GM15510 (cell line): Measurements from ENCODE around the gene CHN1.

Source experiments
- POLR2A ChIP-seq: IDR thresholded peaks from 3 replicates; pipeline ENCODE4 v1.6.1; 2011; ENCODE audit warnings: borderline replicate concordance; ENCODE audit not compliant: insufficient read length; ENCODE audit errors: extremely low read depth

The CHN1 gene

DNA sequence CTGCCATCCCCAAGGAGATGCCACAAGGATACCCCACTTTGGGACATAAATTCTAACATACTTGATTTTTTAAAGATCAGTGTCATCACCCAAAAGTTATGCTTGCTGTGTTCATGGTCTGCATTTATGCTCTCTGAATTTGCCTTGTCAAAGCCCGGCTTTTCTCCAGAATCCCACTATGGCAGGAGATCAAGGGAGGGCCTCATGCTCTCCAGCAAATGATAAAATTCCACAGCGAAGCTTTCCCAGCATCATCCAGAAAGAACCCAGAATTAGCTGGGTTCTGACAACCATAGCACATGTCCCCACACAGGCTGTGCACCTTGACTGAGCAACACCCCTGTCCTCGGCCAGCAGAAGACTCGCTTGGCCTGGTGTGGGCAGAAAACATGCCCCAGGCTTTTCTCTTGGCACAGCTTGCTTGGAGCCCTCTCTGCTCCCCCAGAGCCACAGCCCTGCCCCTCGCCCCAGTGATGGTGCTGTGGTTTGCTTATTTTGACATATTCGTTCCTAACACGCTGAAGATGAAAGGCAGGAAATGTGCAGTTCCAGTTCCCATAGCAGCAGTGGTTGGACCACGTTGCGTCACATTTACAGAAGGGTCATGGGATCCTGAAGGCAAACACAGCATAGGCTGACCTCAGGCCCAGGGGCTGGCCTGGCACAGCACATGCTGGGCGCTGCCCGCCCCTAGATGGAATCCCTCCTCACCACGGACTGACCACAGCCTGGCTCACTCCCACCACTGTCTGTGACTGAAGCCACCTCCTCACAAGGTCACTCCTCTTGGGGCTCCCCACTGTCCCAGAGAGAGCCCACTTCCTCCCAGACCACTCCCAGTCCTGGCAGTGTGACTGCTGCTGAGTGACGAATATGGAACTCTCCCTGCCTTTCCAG is 226.8 kb downstream of the CHN1 start:
- TF ChIP-seq POLR2A, result no peak

DNA sequence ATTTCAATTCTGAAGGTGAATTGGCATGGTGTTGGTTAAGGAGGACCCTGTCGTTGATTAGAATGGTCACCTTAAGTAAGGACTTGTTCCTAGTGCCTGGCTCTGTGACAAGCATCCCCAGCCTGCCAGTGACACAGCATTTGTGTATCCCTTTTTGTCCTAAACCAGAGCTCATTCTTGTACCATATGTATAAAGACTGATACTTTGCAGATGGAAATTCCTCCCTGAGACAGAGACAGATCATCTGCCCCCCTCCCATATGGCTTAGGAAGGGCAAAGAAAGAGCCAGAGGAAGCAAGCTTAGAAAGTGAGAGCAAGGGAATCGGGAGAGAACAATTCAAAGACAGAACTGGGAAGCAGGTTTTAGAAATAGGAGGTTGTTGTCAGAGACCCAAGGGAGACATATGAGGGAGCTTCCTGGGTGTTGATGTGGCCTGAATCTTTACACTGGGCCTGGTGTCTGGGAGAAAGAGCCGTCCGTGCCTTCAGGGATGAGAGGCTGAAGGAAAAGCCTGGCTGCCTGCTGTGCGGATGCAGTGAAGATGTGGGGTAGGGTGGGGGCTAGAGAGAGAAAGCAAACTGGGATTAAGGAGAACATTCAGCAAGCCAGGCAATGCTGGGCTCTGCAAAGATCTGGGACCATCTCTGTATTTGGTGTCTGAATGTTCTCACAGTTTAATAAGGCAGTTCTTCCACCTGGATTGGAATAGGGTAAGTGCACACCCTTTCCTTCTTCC is 227.7 kb downstream of the CHN1 start:
- no peak for TF ChIP-seq POLR2A

DNA sequence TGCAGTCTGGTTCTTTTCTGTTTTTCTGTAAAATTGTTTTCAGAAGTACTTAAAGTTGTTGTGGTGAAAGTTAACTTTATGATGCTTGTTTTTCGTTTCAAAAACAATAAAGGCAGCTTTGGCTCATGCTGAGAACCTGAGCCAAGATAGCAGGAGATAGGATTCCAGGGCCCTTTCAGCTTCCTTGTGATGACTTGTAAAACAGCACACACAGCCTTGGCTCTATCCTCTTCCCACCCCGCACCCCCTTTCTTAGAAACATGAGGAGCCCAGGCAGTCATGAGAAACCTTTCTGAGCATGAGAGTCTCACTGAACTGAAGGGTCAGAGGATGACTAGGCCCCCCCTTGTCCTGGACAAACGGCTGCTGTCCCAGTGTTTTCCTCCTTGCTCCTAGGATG is 228.5 kb downstream of the CHN1 start:
- no peak for TF ChIP-seq POLR2A

DNA sequence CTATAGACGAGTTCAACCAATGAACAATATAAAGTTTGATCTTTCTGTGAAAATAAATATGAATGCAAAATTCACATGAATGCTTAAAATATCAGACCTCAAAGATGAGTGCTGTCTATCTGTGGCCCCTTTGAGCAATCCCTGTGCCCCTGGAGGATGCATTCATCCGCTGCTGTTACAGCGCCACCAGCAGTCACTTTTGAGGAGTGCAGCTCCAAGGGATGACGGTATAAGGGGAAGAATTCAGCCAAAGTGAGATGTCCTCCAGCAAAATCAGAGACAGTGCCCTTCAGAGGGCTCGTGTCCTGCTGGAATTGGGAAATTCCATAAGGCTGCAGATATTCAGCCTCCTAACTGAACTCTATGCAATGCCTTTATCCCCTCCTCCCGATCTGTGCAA is 229.0 kb downstream of the CHN1 start:
- no peak for TF ChIP-seq POLR2A

DNA sequence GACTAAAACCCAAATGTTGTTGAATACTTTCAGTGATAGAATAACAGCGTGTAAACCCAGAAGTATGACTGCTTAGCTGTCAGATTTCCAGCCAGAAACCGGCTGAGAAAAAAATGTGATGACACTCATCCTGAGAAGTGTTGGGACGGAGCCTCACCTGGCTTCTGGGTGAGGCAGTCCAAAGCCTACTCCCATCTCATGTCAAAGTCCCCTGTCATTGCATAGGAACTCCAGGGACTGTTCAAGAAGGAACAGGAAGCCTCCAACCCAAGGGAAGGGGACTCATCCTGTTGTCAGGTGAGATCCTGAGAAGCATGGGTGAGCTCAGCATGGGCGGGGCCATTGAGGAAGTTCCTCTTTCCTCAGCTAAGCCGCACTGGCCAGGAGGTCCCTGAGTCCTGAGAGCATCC is 229.6 kb downstream of the CHN1 start:
- TF ChIP-seq POLR2A, result no peak

DNA sequence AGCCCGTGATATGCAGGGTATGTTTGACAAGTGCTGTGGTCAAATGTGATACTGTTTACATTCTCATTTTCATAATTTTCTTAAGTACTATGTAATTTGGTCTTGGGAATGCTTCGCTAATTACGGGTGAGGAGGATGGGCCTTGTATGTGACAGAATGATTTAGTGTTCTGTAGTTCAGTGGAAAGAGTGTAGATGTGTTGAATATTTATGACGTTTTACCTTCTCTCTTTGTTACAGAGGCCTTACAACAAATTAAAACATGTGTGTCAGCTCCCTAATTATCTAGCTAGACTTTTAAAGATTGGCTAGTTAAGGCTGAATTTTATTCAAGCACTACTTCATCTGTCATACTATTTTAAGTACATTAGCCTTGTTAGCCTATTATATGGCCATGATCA is 230.3 kb downstream of the CHN1 start:
- no peak for TF ChIP-seq POLR2A

DNA sequence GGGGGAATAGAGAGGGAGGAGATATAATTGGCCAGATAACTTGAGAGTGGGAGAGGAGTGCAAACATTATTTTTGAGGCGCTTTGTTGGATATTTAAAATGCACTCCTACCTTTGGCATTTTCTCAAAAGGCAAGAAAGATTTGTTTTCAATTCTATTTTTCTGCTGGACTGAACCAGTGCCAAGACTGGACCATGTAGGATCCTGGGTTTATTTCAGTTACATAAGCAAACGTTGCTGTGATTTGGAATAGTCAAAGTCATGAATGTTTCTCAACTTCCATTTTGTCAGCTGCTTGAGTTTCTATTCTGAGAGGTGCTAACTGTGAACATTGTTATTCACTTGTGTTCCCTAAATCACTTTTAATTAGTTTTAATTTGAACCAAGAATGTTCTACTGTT is 232.0 kb downstream of the CHN1 start:
- TF ChIP-seq POLR2A, result no peak

DNA sequence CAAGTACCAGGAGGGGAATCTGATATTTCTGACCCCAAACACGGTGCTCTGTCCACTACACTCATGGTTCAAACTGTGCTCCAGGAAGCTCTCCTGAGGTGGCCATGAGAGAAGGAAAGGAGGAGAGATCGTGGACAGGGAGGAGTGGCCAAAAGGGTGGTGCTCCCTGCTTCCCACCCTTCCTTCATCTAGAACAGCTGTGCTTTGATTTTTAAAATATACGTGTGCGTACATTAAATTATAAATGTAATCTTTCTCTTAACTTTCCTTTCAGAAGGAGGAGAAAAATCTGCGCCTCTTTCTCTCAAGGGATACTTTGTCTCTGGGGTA is 232.7 kb downstream of the CHN1 start:
- no peak for TF ChIP-seq POLR2A

DNA sequence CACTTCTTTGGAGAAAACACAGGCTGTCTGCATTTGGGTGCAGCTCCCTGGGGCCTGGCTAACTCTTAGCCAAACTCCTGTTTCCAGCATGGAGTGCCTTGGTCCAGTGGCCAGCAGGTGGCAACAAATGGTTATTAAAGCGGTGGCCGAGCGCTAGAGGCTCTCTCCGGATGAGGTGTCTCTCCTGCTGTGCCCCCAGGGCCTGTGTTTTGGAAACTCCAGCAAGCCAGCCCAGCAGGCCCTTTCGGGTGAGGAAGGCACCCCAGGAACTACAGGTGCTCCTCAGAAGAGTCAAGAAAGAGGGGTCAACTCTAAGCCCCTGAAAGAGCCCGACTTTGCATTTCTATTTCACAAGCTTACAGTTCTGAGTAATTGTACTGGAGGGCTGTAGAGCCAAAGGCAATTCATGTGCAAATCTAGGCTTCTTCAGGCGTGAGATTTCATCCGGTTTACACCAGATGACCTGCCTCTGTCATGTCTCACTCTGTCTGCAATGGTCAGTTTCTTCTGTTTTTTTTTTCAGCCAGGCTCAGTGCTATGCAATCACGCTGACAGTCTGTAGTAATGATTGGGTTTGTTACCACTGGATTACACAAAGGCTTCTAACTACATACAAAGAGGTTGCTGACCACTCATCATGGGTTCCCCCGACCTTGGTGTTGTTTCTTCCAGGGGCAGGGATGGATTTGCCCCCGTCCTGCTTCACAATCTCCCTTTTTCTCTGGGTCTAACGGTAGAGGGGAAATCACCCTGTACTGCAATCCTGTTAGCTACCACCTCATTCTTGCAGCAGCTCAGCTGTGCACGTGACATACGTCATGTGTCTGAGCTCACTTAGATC is 233.3 kb downstream of the CHN1 start:
- TF ChIP-seq POLR2A, result no peak

DNA sequence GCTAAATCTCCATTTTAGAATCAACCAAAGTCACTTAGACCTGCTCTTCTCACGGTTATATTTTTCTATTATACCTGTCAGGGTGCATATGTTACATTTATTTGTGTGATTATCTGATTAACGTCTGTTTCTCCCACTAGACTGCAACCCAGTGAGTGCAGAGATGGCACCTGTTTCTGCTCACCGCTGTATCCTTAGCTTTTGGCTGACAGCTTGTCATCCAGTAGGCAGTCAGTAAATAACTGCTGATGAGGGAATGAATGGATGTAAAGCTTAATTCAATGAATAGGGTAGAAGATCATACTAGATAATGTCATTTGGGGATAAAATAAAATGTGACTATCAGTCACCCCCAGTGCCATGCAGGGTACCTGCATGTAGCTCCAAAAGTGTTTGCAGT is 234.0 kb downstream of the CHN1 start:
- no peak for TF ChIP-seq POLR2A

DNA sequence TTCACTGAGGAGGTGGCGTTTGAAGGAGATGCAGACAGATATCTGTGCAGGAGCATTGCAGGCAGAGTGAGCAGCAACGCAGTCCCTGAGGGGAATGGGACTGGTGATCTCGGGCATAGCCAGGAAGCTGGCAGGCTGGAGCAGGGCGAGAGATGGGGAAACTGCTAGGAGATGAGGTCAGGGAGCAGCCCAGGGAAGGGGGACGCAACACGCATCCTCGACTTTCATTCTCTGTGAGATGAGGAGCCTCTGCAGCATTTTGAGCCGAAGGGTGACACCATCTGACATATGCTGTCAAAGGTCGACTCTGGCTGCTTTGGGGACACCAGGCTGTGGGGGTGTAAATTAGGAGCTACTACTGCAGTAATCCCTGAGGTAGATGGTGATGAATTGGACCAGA is 236.6 kb downstream of the CHN1 start:
- no peak for TF ChIP-seq POLR2A

DNA sequence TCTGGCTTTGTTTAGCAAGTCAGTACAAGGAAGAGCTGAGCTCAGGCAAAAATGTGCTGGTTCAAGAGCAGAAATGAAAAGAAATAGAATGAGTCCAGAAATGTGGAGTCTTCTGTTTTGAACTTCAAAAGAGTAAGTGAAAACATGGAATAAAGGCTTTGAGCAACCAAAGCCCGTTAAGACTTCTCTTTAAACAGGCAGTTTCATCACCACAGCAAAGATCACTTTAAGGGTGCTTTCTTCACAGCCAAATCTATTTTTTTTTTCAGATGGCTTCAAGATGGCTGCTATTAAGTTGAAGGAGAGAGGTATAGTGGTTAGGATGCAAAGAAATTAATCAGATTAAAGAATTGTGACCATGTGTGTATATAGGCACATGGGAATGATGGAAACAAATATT is 238.9 kb downstream of the CHN1 start:
- TF ChIP-seq POLR2A, result no peak

DNA sequence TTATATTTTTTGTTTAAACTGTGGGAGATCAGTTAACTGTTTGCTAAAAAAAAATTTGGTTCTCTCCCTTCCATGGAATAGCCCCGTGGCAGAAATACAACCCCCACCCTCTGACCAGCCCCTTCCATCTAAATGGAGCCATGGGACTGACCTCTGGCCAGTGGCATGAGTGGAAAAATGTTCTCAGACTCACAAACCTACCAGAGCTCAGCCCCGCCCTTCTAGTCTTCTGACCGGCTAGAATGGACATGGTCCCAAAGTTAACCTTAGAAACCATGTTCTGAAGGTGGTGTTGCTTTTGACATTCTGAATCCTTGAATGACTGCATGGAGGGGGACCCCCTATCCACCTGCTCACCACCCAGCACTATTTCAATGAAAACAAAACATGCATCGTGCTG is 239.6 kb downstream of the CHN1 start:
- TF ChIP-seq POLR2A, result no peak

DNA sequence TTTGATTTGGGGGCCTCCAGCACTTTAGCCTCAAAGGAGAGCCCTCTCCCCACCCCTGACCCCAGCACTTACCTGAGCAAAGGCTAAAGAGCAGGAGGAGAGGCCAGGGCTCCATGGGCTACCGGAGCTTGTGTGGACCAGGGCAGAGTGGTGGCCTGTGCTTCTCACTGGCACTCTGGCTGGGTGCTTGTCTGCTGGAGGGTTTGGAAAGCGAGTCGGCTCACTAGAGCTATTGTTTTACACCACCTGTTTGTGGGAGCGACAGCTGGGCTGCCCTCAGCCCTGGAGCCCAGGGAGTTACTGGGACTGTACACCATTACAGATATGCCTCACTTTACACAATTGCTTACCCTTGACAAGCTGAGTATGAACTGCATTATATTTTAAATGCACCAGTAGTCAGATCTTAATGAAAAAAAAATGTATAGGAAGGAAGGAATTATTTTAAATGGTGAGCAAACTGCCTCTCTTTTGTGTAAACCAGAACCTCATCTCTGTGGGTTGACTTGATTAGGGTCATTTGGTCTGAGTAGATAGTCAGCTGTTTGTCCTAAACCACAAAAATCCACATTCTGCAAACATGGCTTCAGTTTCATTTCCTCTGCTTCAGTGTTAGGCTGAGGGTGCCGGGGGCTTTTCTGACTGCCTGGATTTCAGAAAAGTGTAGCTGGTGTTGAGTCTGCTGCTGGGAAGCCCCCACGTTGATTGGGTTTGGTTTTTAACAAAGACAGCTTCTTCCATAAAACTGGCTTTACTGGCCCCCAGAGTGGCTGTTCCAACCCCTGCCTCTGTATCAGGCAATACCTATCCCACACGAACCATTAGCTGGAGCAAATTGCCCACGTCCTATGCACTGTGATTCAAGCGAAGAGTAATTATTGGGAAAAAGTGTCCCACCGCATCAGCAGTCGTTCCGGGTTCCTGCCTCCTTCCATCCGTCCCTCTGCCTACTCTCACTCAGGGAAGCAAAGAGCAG is 240.6 kb downstream of the CHN1 start, which contains the start of gene CHRNA1:
TSS of gene CHRNA1 (minus strand) at position 193 of the 976 bp plus-strand sequence. CDS start at position 115, 78 bp downstream.
- TF ChIP-seq POLR2A, result no peak
